Measurements from ENCODE around the gene CDK14. TPM values are rescaled to one million over a fixed set of nuclear protein-coding genes. Genes with fewer than 3 reads are reported as not detected.
A peak's percentile ranks its signal among the peaks of the same experiment; 100 is the strongest.

Gene CDK14
- total RNA-seq, 1 donor from 2014 or later: 131 TPM

DNA sequence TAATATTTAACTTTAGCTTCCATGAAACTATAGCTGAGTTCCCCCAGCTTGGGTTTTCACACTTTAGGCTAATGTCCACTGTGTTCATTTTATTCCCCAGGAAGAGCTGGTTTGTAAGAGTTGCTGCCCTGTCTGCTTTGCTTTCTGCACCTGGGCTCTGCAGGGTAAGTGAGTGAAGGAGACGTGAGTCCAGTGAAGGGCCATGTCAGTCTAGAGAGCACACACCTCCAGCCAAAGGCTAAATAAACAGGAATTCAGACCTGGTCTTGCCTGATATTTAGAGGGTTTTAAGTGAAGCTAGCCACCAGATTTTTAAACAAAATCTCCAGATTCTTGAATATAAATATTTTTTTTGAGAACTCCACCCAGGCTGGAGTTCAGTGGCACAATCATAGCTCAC, 643.7 kb downstream of the CDK14 start:
- Mint-ChIP-seq H3K27me3 (ENCODE audit: unreplicated experiment) (no peaks in the 10 kb centered on the region), H3K9me3 (ENCODE audit: unreplicated experiment) (no peaks in the 10 kb centered on the region), H3K27ac (ENCODE audit: unreplicated experiment) (peak overlapping the region; percentile 53), H3K36me3 (ENCODE audit: unreplicated experiment) (no peaks in the 10 kb centered on the region), H3K4me1 (ENCODE audit: unreplicated experiment) (peaks cover 35% of the 10 kb centered on the region), H3K4me3 (ENCODE audit: unreplicated experiment) (no peak overlapping the region)
- DNase-seq (ENCODE audit: extremely low spot score, unreplicated experiment): no peak
- TF ChIP-seq, protein P1, sequence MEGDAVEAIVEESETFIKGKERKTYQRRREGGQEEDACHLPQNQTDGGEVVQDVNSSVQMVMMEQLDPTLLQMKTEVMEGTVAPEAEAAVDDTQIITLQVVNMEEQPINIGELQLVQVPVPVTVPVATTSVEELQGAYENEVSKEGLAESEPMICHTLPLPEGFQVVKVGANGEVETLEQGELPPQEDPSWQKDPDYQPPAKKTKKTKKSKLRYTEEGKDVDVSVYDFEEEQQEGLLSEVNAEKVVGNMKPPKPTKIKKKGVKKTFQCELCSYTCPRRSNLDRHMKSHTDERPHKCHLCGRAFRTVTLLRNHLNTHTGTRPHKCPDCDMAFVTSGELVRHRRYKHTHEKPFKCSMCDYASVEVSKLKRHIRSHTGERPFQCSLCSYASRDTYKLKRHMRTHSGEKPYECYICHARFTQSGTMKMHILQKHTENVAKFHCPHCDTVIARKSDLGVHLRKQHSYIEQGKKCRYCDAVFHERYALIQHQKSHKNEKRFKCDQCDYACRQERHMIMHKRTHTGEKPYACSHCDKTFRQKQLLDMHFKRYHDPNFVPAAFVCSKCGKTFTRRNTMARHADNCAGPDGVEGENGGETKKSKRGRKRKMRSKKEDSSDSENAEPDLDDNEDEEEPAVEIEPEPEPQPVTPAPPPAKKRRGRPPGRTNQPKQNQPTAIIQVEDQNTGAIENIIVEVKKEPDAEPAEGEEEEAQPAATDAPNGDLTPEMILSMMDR (IDR thresholded peaks at IDR 0.05): no peak

DNA sequence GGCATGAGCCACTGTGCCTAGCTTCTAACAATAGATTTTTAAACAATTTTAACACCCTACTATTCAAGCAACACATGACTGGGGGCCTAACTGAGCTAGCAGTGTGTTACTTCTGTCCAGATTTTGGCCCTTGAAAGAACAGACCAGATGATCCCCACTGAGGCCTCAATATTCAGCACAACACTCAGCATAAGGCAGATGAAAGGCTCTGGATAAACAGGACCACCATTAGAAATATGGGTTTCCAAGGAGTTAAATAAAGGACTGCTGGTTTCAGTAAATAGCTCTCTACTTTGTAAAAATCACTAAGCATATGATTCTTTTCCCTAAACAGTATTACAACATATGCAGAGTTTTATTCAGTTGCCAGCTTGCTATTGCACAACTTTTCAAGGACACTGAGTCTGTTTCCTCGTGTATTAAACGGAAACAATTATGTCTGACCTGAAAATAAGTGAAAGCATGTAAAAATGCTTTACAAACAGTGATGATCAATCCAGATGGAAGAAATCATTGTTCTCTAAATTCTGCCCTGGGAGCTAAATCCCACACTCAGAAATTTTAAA, 644.3 kb downstream of the CDK14 start:
- Mint-ChIP-seq H3K27ac (ENCODE audit: unreplicated experiment) (peak overlapping the region; percentile 56), H3K36me3 (ENCODE audit: unreplicated experiment) (no peaks in the 10 kb centered on the region), H3K9me3 (ENCODE audit: unreplicated experiment) (no peaks in the 10 kb centered on the region), H3K4me1 (ENCODE audit: unreplicated experiment) (peaks cover 35% of the 10 kb centered on the region), H3K4me3 (ENCODE audit: unreplicated experiment) (no peak overlapping the region), H3K27me3 (ENCODE audit: unreplicated experiment) (no peaks in the 10 kb centered on the region)
- TF ChIP-seq, protein P1 (IDR thresholded peaks at IDR 0.05): no peak
- DNase-seq (ENCODE audit: extremely low spot score, unreplicated experiment): no peak

DNA sequence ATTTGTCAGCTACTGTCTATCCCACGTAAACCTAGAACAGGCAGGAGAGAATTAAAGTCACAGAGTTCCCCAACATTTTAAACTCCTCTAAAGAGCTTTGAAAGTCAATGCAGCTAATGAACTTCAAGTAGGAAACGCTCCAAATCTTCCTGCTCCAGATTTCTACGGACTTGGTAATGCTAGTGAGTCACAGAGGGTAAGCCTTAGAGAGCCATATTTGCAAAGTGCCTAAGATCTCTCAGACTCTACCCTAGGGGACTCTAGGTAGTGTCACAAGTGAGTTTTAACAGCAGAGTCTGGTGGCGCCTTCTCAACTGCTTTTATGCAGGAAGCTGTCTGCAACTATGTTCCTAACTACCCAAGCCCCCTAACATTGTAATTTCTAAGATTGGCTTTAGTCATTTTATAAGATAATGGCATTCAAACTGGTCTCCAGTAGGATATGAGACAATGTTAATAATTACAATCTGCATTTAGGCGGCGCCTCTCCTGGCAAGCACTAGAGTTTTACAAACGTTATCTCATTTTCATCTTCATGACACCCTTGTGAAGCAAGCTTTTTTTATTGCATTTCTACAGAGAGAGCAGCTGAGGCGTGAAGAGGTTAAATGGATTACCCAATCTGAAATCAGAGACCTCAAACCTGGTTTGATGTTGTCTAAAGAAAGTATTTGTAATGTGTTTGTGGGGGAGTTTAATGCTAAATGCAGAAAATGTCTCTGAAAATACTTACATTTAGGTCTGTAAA, 646.1 kb downstream of the CDK14 start:
- H3K9me3 Mint-ChIP-seq (ENCODE audit: unreplicated experiment): no peaks in the 10 kb centered on the region
- H3K27me3 Mint-ChIP-seq (ENCODE audit: unreplicated experiment): no peaks in the 10 kb centered on the region
- no peak overlapping the region for H3K27ac Mint-ChIP-seq (ENCODE audit: unreplicated experiment)
- DNase-seq (ENCODE audit: extremely low spot score, unreplicated experiment): no peak
- no peak overlapping the region for H3K4me3 Mint-ChIP-seq (ENCODE audit: unreplicated experiment)
- TF ChIP-seq, protein P1 (IDR thresholded peaks at IDR 0.05): no peak
- H3K36me3 Mint-ChIP-seq (ENCODE audit: unreplicated experiment): no peaks in the 10 kb centered on the region
- H3K4me1 Mint-ChIP-seq (ENCODE audit: unreplicated experiment): peaks cover 35% of the 10 kb centered on the region

DNA sequence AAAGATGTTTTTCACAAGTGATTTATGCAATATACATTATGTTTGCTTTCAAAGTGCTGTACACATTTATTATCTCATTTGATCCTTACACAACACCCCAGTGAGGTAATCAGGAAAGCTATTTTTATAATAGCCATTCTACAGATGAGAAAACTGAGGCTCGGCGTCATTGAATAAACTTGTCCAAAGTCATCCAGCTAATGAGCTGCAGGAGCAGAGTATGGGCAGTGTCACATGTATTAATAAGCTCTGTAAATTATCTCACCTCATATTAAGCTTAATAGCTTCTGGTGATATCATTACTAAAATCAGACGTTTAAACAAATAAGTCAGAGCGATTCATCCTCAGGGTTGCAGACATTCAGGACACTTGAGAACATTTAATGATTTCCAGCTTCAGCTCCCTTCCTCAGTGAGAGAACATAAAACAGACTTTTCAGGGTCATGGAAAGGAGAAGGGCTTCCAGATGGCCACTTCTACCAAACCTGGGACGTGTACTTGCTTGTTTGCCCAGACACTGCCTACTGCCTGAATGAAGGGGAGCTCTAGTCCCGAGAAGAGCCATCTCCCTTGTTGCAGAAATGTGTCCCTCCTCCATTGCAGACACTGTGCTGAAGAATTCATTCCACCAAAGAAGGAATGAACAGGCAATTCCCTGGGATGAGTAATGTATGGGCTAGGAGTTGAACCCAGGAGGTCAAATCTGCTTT, 647.6 kb downstream of the CDK14 start:
- Mint-ChIP-seq H3K27ac (ENCODE audit: unreplicated experiment) (peak overlapping the region; percentile 66), H3K36me3 (ENCODE audit: unreplicated experiment) (no peaks in the 10 kb centered on the region), H3K4me3 (ENCODE audit: unreplicated experiment) (no peak overlapping the region), H3K9me3 (ENCODE audit: unreplicated experiment) (no peaks in the 10 kb centered on the region), H3K27me3 (ENCODE audit: unreplicated experiment) (no peaks in the 10 kb centered on the region), H3K4me1 (ENCODE audit: unreplicated experiment) (peaks cover 37% of the 10 kb centered on the region)
- TF ChIP-seq, protein P1 (IDR thresholded peaks at IDR 0.05): no peak
- DNase-seq (ENCODE audit: extremely low spot score, unreplicated experiment): no peak

DNA sequence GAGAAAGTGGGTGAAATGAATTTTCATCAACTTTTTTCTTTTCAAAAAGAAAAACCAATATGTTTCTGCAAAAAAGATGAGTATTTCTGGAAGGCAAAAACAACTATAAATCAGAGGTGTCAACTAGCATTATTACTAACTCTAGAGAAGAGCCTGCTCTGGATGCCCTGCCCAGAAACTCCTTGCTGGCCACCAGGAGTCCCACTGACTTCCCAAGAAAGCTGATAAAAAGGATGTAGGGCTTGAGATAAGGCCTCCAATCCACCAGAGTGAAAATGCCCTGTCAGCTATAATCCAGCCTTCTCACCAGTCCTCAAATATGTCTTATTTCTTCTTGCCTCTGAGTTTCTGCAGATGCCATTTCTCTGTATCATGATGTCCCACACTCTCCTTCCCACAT, 651.4 kb downstream of the CDK14 start:
- H3K36me3 Mint-ChIP-seq (ENCODE audit: unreplicated experiment): no peaks in the 10 kb centered on the region
- no peak for DNase-seq (ENCODE audit: extremely low spot score, unreplicated experiment)
- peaks cover 34% of the 10 kb centered on the region for H3K4me1 Mint-ChIP-seq (ENCODE audit: unreplicated experiment)
- H3K27me3 Mint-ChIP-seq (ENCODE audit: unreplicated experiment): no peaks in the 10 kb centered on the region
- H3K9me3 Mint-ChIP-seq (ENCODE audit: unreplicated experiment): no peaks in the 10 kb centered on the region
- no peak overlapping the region for H3K27ac Mint-ChIP-seq (ENCODE audit: unreplicated experiment)
- no peak overlapping the region for H3K4me3 Mint-ChIP-seq (ENCODE audit: unreplicated experiment)
- TF ChIP-seq, protein P1 (IDR thresholded peaks at IDR 0.05): no peak

Measured in osteocyte (in vitro differentiated cells).